HL-60 (cell line): Measurements from ENCODE around the gene CDH23.

ENCODE experiments used
- CTCF ChIP-seq: IDR thresholded peaks from one replicate; pipeline ENCODE4 v1.5.1; 2011; ENCODE audit warnings: low read length, control low read depth, inconsistent platforms; ENCODE audit not compliant: insufficient read depth
- POLR2AphosphoS5 ChIP-seq: IDR thresholded peaks from 2 replicates; pipeline ENCODE4 v1.6.1; 2012; ENCODE audit warnings: low read depth

GRCh38 chr10:71504168-71504567 is 107.4 kb downstream of the CDH23 start:
- TF ChIP-seq CTCF (no peak), POLR2AphosphoS5 (no peak)
